ENCODE data around the gene SEMA4A. TPM values are rescaled to one million over a fixed set of nuclear protein-coding genes. Genes with fewer than 3 reads are reported as not detected.

The SEMA4A gene
- total and polyA plus RNA-seq, 9 of the 15 experiments (the other 6 are each of a cell fraction or from before 2014, with no cell fraction given) = 0.04 to 1.7 (median 0.45) TPM

GRCh38 chr1:156123356-156124196 lies 29.8 kb upstream of the SEMA4A start (continued):
- no peak for TF ChIP-seq RHOXF2B (CRISPR knock-in tag; conservative IDR thresholded peaks at IDR 0.05)
- TF ChIP-seq KAT2B (IDR thresholded peaks at IDR 0.05; ENCODE audit: low read depth, low read length) = no peak
- no peak for TF ChIP-seq CREB1 (IDR thresholded peaks at IDR 0.05)
- no peak for TF ChIP-seq CREB1 (CRISPR knock-in tag; IDR thresholded peaks at IDR 0.05)
- TF ChIP-seq PCBP2 (IDR thresholded peaks at IDR 0.05; ENCODE audit: low read depth, low read length, poor library complexity, severe bottlenecking) = no peak
- no peak for TF ChIP-seq ZNF586 (CRISPR knock-in tag; conservative IDR thresholded peaks at IDR 0.05)
- no peak for TF ChIP-seq RFX5 (IDR thresholded peaks at IDR 0.05; ENCODE audit: low read depth, low read length)
- no peak for TF ChIP-seq U2AF2 (optimal IDR thresholded peaks at IDR 0.05; ENCODE audit: low read depth, low read length)
- no peak for TF ChIP-seq STAT6 (CRISPR knock-in tag; IDR thresholded peaks at IDR 0.05)
- no peak for TF ChIP-seq ZNF239 (CRISPR knock-in tag; IDR thresholded peaks at IDR 0.05)
- TF ChIP-seq LARP7 (IDR thresholded peaks at IDR 0.05) = no peak
- TF ChIP-seq YBX1 (IDR thresholded peaks at IDR 0.05) = no peak
- no peak for TF ChIP-seq BRCA1 (IDR thresholded peaks at IDR 0.05)
- TF ChIP-seq BRCA1 (CRISPR knock-in tag; IDR thresholded peaks at IDR 0.05) = no peak
- TF ChIP-seq RBFOX2 (IDR thresholded peaks at IDR 0.05; ENCODE audit: low read depth, low read length) = peak; percentile 71
- peak; percentile 78 to 91 for TF ChIP-seq MNT (conservative IDR thresholded peaks at IDR 0.05)
- TF ChIP-seq POLR2B (IDR thresholded peaks at IDR 0.05; ENCODE audit: low read depth, partially characterized antibody) = no peak
- no peak for TF ChIP-seq ZNF408 (CRISPR knock-in tag; IDR thresholded peaks at IDR 0.05; ENCODE audit: low read depth)
- peak; percentile 84 for TF ChIP-seq FOSL1 (tag; conservative IDR thresholded peaks at IDR 0.05)
- no peak for TF ChIP-seq CGGBP1 (CRISPR knock-in tag; IDR thresholded peaks at IDR 0.05)
- TF ChIP-seq BRF2 (IDR thresholded peaks at IDR 0.05; ENCODE audit: borderline replicate concordance, insufficient read depth, insufficient read length) = no peak
- no peak for TF ChIP-seq CCNT2 (IDR thresholded peaks at IDR 0.05; ENCODE audit: borderline replicate concordance, extremely low read depth, insufficient read length, low read depth, low read length)
- no peak; the same call in 1 of the 2 replicates for TF ChIP-seq SP1 (CRISPR knock-in tag; IDR thresholded peaks at IDR 0.05)
- TF ChIP-seq ZNF282 (CRISPR knock-in tag; IDR thresholded peaks at IDR 0.05) = no peak
- no peak for TF ChIP-seq KDM2B (CRISPR knock-in tag; IDR thresholded peaks at IDR 0.05)
